ENCODE data around the gene AMZ2. TPM values are rescaled to one million over a fixed set of nuclear protein-coding genes. Genes with fewer than 3 reads are reported as not detected.
A peak's percentile ranks its signal among the peaks of the same experiment; 100 is the strongest.
"Not testable (repeated sequence)": the region's sequence is repeated elsewhere in the genome, so short reads cannot be mapped to it uniquely, and the experiment has no call there.

AMZ2 gene
- total RNA-seq, 1 donor from 2014 or later, result 66.5 TPM

- H3K9me3 Mint-ChIP-seq (ENCODE audit: low read depth), result no peaks in the 10 kb centered on the region
- DNase-seq (ENCODE audit: low spot score), result no peak
- no peak overlapping the region for H3K27ac Mint-ChIP-seq (ENCODE audit: unreplicated experiment)
- H3K27me3 Mint-ChIP-seq (ENCODE audit: low read depth), result no peaks in the 10 kb centered on the region
- TF ChIP-seq CTCF (IDR thresholded peaks at IDR 0.05), result no peak
- H3K36me3 Mint-ChIP-seq (ENCODE audit: low read depth), result peaks cover 7% of the 10 kb centered on the region
- H3K4me3 Mint-ChIP-seq (ENCODE audit: unreplicated experiment), result no peak overlapping the region
- peaks cover 8% of the 10 kb centered on the region for H3K4me1 Mint-ChIP-seq (ENCODE audit: low read depth)
Observed at GRCh38 chr17:68210570-68211315, 37.1 kb upstream of the AMZ2 start.

GRCh38 chr17:68213428-68214411 lies 34.1 kb upstream of the AMZ2 start:
- not testable (repeated sequence) for DNase-seq (ENCODE audit: low spot score); H3K27me3 Mint-ChIP-seq (ENCODE audit: low read depth); H3K9me3 Mint-ChIP-seq (ENCODE audit: low read depth); H3K36me3 Mint-ChIP-seq (ENCODE audit: low read depth); H3K4me3 Mint-ChIP-seq (ENCODE audit: unreplicated experiment); H3K27ac Mint-ChIP-seq (ENCODE audit: unreplicated experiment); H3K4me1 Mint-ChIP-seq (ENCODE audit: low read depth)

DNA sequence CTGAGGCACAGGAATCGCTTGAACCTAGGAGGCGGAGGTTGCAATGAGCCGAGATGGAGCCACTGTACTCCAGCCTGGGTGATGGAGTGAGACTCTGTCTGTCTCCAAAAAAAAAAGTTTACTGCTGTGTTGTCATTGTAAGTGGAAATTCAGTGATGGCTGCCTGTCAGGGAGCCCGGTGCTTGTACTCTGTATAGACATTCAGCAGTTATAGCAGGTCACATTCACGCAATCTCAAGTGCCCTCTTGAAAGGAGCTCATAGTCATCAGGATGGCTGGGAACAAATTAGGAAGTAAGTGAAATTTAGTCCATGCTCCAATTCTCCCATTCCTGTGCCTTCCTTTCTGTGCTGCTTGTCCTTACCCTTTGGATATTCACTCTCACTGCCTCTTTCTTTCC lies 32.4 kb upstream of the AMZ2 start:
- H3K36me3 Mint-ChIP-seq (ENCODE audit: low read depth); H3K4me3 Mint-ChIP-seq (ENCODE audit: unreplicated experiment); DNase-seq (ENCODE audit: low spot score); H3K27me3 Mint-ChIP-seq (ENCODE audit: low read depth); H3K9me3 Mint-ChIP-seq (ENCODE audit: low read depth); H3K27ac Mint-ChIP-seq (ENCODE audit: unreplicated experiment); H3K4me1 Mint-ChIP-seq (ENCODE audit: low read depth): not testable (repeated sequence)

DNA sequence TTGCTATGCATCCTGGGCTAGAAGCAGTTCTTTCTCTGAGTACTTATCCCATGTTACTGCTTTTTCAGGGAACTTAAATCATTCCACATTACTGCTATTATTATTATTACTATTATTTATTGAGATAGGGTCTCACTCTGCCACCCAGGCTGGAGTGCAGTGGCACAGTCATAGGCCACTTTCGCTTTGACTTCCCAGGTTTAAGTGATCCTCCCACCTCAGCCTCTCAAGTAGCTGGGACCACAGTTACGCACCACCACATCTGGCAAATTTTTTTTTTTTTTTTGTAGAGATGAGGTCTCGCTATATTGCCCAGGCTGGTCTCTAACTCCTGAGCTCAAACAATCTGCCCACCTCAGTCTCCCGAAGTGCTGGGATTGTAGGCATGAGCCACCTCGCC lies 28.4 kb upstream of the AMZ2 start:
- not testable (repeated sequence) for H3K27me3 Mint-ChIP-seq (ENCODE audit: low read depth); DNase-seq (ENCODE audit: low spot score); H3K36me3 Mint-ChIP-seq (ENCODE audit: low read depth); H3K9me3 Mint-ChIP-seq (ENCODE audit: low read depth); H3K27ac Mint-ChIP-seq (ENCODE audit: unreplicated experiment); H3K4me3 Mint-ChIP-seq (ENCODE audit: unreplicated experiment); H3K4me1 Mint-ChIP-seq (ENCODE audit: low read depth)

DNA sequence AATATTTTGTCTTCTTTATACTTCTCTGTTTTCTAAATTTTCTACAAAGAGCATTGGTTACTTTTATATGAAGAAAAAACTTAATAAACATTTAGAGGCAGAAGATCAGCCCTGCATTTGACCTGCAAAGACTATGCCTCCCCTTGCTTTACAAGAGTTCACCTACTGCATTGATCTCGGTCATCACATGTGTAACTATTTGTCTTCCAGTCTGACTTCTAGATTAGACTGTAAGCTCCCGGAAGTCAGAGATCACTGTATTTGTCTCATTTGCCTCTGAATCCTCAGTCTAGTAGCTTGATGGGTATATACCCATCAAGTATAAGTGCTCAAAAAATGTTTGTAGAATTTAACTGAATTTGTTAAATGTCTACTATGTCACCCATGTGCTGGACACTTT lies 27.7 kb upstream of the AMZ2 start:
- not testable (repeated sequence) for H3K27me3 Mint-ChIP-seq (ENCODE audit: low read depth); H3K36me3 Mint-ChIP-seq (ENCODE audit: low read depth); H3K4me3 Mint-ChIP-seq (ENCODE audit: unreplicated experiment); H3K27ac Mint-ChIP-seq (ENCODE audit: unreplicated experiment); DNase-seq (ENCODE audit: low spot score); H3K4me1 Mint-ChIP-seq (ENCODE audit: low read depth); H3K9me3 Mint-ChIP-seq (ENCODE audit: low read depth)

GRCh38 chr17:68220786-68221185 lies 27.1 kb upstream of the AMZ2 start:
- H3K27me3 Mint-ChIP-seq (ENCODE audit: low read depth), result not testable (repeated sequence)

DNA sequence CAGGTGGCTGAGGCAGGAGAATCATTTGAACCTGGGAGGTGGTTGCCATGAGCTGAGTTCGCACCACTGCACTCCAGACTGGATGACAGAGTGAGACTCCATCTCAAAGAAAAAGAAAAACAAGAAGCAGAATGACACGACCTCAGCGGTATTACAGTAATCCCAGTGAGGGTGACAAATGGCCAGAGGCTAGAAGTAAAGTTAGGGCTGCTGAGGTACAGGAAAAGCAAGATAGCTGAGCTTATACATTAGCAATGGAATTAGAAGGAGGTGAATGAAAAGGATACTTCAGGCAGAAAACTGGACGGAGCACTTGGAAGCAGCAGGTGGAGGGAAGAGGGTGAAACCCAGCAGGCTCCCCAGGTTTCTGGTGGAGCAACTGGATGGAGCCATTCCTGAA lies 26.1 kb upstream of the AMZ2 start:
- no peak for DNase-seq (ENCODE audit: low spot score)
- peaks cover 3% of the 10 kb centered on the region for H3K36me3 Mint-ChIP-seq (ENCODE audit: low read depth)
- no peaks in the 10 kb centered on the region for H3K27me3 Mint-ChIP-seq (ENCODE audit: low read depth)
- H3K9me3 Mint-ChIP-seq (ENCODE audit: low read depth), result no peaks in the 10 kb centered on the region
- TF ChIP-seq CTCF (IDR thresholded peaks at IDR 0.05), result no peak
- no peak overlapping the region for H3K27ac Mint-ChIP-seq (ENCODE audit: unreplicated experiment)
- peaks cover 3% of the 10 kb centered on the region for H3K4me1 Mint-ChIP-seq (ENCODE audit: low read depth)
- H3K4me3 Mint-ChIP-seq (ENCODE audit: unreplicated experiment), result no peak overlapping the region

More at GRCh38 chr17:68220786-68221185, 27.1 kb upstream of the AMZ2 start:
- peak; percentile 20 for DNase-seq (ENCODE audit: low spot score)
- H3K36me3 Mint-ChIP-seq (ENCODE audit: low read depth); H3K9me3 Mint-ChIP-seq (ENCODE audit: low read depth); H3K4me3 Mint-ChIP-seq (ENCODE audit: unreplicated experiment); H3K4me1 Mint-ChIP-seq (ENCODE audit: low read depth); H3K27ac Mint-ChIP-seq (ENCODE audit: unreplicated experiment): not testable (repeated sequence)
